Activated CD8-positive, alpha-beta T cell treated with anti-CD3 and anti-CD28 coated beads for 36 hours (primary cell): ENCODE data around the gene GALNT8. TPM values are rescaled to one million over a fixed set of nuclear protein-coding genes. Genes with fewer than 3 reads are reported as not detected.
A peak's percentile ranks its signal among the peaks of the same experiment; 100 is the strongest.

Source experiments
- ATAC-seq: fragments of 200-7000 bp; cut with Tn5 transposase; one replicate; pipeline ENCODE4 v1.10.0; 2021; ENCODE audit warnings: mild to moderate bottlenecking, moderate library complexity
- CTCF ChIA-PET: fragments of 350-600 bp; sonication (Branson Sonifier 250); formaldehyde crosslinking; loops from one replicate; lab custom pipeline; 2021; ENCODE audit warnings: antibody characterized with exemption; lab: Charles Lee
- POLR2A ChIA-PET: fragments of 350-600 bp; sonication (Branson Sonifier 250); formaldehyde crosslinking; loops from one replicate; lab custom pipeline; 2021; ENCODE audit warnings: antibody characterized with exemption; lab: Charles Lee
- DNase-seq: peaks from one replicate; pipeline ENCODE4 v3.0.0-alpha.2; 2020
- H3K27ac Mint-ChIP-seq: one replicate; pipeline ENCODE4 v1.8.0; 2021; ENCODE audit warnings: mild to moderate bottlenecking, mixed read lengths
- H3K27me3 Mint-ChIP-seq: one replicate; pipeline ENCODE4 v1.8.0; 2021; ENCODE audit warnings: mixed read lengths
- H3K36me3 Mint-ChIP-seq: one replicate; pipeline ENCODE4 v1.8.0; 2021; ENCODE audit warnings: low read depth, mixed read lengths
- H3K4me1 Mint-ChIP-seq: one replicate; pipeline ENCODE4 v1.8.0; 2021; ENCODE audit warnings: low read depth, mixed read lengths
- H3K4me3 Mint-ChIP-seq: one replicate; pipeline ENCODE4 v1.8.0; 2021; ENCODE audit warnings: mild to moderate bottlenecking, moderate library complexity, mixed read lengths
- H3K9me3 Mint-ChIP-seq: one replicate; pipeline ENCODE4 v1.8.0; 2021; ENCODE audit warnings: mixed read lengths
- CTCF ChIP-seq: fragments of 200-600 bp; IDR thresholded peaks from one replicate; pipeline ENCODE4 v1.8.0; 2022; ENCODE audit warnings: antibody characterized with exemption, mild to moderate bottlenecking
- intact Hi-C: fragments of 100-400 bp; cut with micrococcal nuclease; formaldehyde crosslinking; loops from one replicate; pipeline ENCODE4 v1.10.0; 2022
- total RNA-seq, 2 experiments: library from RNA; stranded (reverse); gene quantifications; one replicate each; pipeline ENCODE4 v1.2.3, GENCODE V29; 2021

GALNT8 gene
- total RNA-seq, 2 experiments from 2014 or later, result 0.38 to 0.60 TPM

- Mint-ChIP-seq H3K9me3 (no peaks in the 10 kb centered on the region), H3K27ac (no peak overlapping the region), H3K4me1 (peaks cover 28% of the 10 kb centered on the region), H3K4me3 (no peak overlapping the region), H3K36me3 (no peaks in the 10 kb centered on the region), H3K27me3 (peaks cover 37% of the 10 kb centered on the region)
- ChIA-PET CTCF (interaction anchor here (2.1 kb wide), 1 partner anchor 50 kb away, joined by 6 read pairs; no protein-coding TSS in a partner anchor), POLR2A (no interaction called here)
- DNase-seq, result no peak
- TF ChIP-seq CTCF, result no peak
- intact Hi-C loops, result no loop called here
- ATAC-seq, result peak; percentile 35
Observed at GRCh38 chr12:4807813-4808212, 87.6 kb downstream of the GALNT8 start.

GRCh38 chr12:4809013-4809448, 88.8 kb downstream of the GALNT8 start:
- CTCF ChIA-PET, result no interaction called here
- no peak for DNase-seq
- H3K9me3 Mint-ChIP-seq, result no peaks in the 10 kb centered on the region

GRCh38 chr12:4809449-4810218, 89.4 kb downstream of the GALNT8 start:
- Mint-ChIP-seq H3K9me3 (no peaks in the 10 kb centered on the region), H3K27me3 (peaks cover 32% of the 10 kb centered on the region), H3K27ac (no peak overlapping the region), H3K4me1 (peaks cover 30% of the 10 kb centered on the region), H3K4me3 (peak overlapping the region; percentile 37), H3K36me3 (no peaks in the 10 kb centered on the region)
- peak; percentile 38 for DNase-seq
- ChIA-PET POLR2A (no interaction called here), CTCF (interaction anchor here (1.1 kb wide), 1 partner anchor 206 kb away, joined by 3 read pairs; no protein-coding TSS in a partner anchor)
- TF ChIP-seq CTCF, result no peak
- no peak for ATAC-seq
- intact Hi-C loops, result no loop called here

More at GRCh38 chr12:4809013-4809448, 88.8 kb downstream of the GALNT8 start:
- H3K4me3 Mint-ChIP-seq, result peak overlapping the region; percentile 13
- intact Hi-C loops, result no loop called here
- H3K4me1 Mint-ChIP-seq, result peaks cover 30% of the 10 kb centered on the region
- POLR2A ChIA-PET, result no interaction called here
- peaks cover 35% of the 10 kb centered on the region for H3K27me3 Mint-ChIP-seq
- no peak overlapping the region for H3K27ac Mint-ChIP-seq
- no peaks in the 10 kb centered on the region for H3K36me3 Mint-ChIP-seq
- TF ChIP-seq CTCF, result no peak
- ATAC-seq, result no peak

GRCh38 chr12:4810219-4810671, 90.0 kb downstream of the GALNT8 start:
- Mint-ChIP-seq H3K27me3 (peaks cover 29% of the 10 kb centered on the region), H3K4me3 (peak overlapping the region; percentile 37), H3K9me3 (no peaks in the 10 kb centered on the region), H3K36me3 (no peaks in the 10 kb centered on the region), H3K4me1 (peaks cover 30% of the 10 kb centered on the region), H3K27ac (no peak overlapping the region)
- no peak for TF ChIP-seq CTCF
- intact Hi-C loops, result no loop called here
- ChIA-PET CTCF (interaction anchor here (1.1 kb wide), 1 partner anchor 207 kb away, joined by 3 read pairs; no protein-coding TSS in a partner anchor), POLR2A (no interaction called here)
- DNase-seq, result no peak
- ATAC-seq, result no peak
